Lower lobe of right lung (tissue), 2 donors: ENCODE data around the gene CHAF1A. TPM values are rescaled to one million over a fixed set of nuclear protein-coding genes. Genes with fewer than 3 reads are reported as not detected.
A peak's percentile ranks its signal among the peaks of the same experiment; 100 is the strongest.

ENCODE experiments used
- ATAC-seq, 2 donors: fragments of 200-7000 bp; cut with Tn5 transposase; one replicate each; pipeline ENCODE4 v1.9.1; 2020 to 2022; ENCODE audit warnings: mild to moderate bottlenecking in 2 of 2, moderate library complexity in 2 of 2
- DNase-seq: peaks from one replicate; pipeline ENCODE4 v3.0.0-alpha.2; 2020
- H3K27ac ChIP-seq: fragments of 200-600 bp; one replicate; pipeline ENCODE4 v1.8.0; 2022
- H3K27me3 ChIP-seq: fragments of 200-600 bp; one replicate; pipeline ENCODE4 v1.8.0; 2022; ENCODE audit warnings: low read depth
- H3K36me3 ChIP-seq: fragments of 200-600 bp; one replicate; pipeline ENCODE4 v1.8.0; 2022; ENCODE audit warnings: mild to moderate bottlenecking
- H3K4me1 ChIP-seq: fragments of 200-600 bp; one replicate; pipeline ENCODE4 v1.8.0; 2022
- H3K4me3 ChIP-seq: fragments of 200-600 bp; one replicate; pipeline ENCODE4 v1.8.0; 2022; ENCODE audit warnings: mild to moderate bottlenecking
- H3K9me3 ChIP-seq: fragments of 200-600 bp; one replicate; pipeline ENCODE4 v1.8.0; 2022
- intact Hi-C: fragments of 100-400 bp; cut with DNase I; formaldehyde crosslinking; loops from one replicate; pipeline ENCODE4 v1.11.0; 2022
- total RNA-seq: library from RNA; stranded (reverse); fragmentation: NEBNext Ultra II Directional; extraction: Animal tissue kit (Norgen Biotek cat#: 25700); gene quantifications from one replicate; pipeline ENCODE4 v1.2.1, GENCODE V29; 2021
- TF ChIP-seq, protein P1 (sequence below): fragments of 200-600 bp; IDR thresholded peaks from one replicate; pipeline ENCODE4 v1.8.0; 2022; ENCODE audit warnings: antibody characterized with exemption, mild to moderate bottlenecking
- donor health status: DM: no; HTN: yes; CAD: no; lungs with severe emphysema.

The CHAF1A gene
- total RNA-seq, 1 donor from 2014 or later: 7.2 TPM

DNA sequence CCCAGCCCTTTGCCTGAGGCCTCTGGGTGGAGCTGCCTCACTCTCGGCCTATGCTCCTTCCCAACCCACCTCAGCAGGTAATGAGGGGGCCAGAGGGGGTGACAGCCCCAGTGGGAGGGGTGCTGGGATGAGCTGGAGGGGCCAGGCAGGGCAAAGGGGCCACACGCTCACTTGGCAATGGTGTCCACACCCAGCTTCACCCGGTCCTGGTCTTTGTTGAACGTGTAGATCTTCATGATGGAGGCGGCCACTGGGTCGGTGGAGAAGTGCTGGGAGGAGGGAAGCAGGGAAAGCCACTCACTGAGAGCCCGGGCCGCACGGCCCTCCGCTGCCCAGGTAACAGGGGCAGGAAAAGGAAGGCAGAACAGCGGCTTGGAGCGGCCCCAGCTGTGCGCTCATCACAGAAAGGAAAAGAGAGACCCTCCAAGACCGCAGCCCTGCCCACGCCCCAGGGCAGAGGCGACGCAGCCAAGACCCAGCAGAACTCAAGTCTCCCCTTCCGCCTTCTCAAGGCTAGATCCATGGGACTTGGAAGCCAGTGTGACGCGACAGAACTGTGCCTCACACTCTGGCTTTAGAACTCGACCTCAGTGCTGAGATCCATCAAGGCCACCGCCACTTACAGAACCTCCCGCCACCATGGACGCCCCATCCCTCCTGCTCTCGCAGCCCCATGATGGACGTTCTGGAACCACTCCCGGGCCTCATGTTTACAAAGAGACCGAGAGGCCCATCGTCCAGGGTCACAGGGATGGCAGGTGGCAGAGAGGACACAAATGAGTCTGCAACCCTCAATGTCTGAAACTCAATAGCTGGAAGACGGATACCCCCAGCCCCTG, 45.9 kb downstream of the CHAF1A start:
- H3K27ac ChIP-seq: no peak overlapping the region
- intact Hi-C loops: no loop called here
- ATAC-seq (no peak), DNase-seq (no peak)
- no peaks in the 10 kb centered on the region for H3K9me3 ChIP-seq
- no peak overlapping the region for H3K4me3 ChIP-seq
- no peaks in the 10 kb centered on the region for H3K4me1 ChIP-seq
- H3K27me3 ChIP-seq: no peaks in the 10 kb centered on the region
- H3K36me3 ChIP-seq: peaks cover 93% of the 10 kb centered on the region
- TF ChIP-seq, protein P1, sequence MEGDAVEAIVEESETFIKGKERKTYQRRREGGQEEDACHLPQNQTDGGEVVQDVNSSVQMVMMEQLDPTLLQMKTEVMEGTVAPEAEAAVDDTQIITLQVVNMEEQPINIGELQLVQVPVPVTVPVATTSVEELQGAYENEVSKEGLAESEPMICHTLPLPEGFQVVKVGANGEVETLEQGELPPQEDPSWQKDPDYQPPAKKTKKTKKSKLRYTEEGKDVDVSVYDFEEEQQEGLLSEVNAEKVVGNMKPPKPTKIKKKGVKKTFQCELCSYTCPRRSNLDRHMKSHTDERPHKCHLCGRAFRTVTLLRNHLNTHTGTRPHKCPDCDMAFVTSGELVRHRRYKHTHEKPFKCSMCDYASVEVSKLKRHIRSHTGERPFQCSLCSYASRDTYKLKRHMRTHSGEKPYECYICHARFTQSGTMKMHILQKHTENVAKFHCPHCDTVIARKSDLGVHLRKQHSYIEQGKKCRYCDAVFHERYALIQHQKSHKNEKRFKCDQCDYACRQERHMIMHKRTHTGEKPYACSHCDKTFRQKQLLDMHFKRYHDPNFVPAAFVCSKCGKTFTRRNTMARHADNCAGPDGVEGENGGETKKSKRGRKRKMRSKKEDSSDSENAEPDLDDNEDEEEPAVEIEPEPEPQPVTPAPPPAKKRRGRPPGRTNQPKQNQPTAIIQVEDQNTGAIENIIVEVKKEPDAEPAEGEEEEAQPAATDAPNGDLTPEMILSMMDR: no peak

DNA sequence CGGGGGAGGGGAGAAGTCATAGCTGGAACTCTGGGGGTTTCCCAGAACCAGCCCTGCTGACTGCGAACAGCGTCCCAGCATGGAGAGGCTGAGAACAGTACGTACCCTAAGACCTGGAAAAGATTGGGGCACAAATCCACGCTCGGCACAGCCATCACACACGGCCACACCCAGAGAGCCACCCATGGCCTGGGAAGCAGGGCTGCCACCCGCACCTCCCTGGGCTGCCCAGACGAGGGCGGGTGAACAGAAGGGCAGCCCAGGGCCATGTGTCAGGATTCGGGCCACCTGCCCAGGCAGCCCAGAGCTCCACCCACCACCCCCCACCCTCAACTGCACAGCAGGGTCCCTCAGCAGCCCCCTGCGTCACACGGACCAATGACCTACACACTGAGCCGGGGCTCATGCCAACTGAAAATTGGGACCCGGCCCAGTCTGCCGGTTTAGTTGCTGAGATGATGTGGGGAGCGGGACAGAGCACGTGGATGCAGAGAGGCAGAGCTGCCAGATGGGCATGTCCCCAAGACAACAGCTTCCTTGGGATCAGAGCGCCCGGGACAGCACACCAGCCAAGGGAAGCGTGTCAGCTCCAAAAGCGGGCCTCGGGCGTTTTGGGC, 46.7 kb downstream of the CHAF1A start:
- intact Hi-C loops: no loop called here
- H3K4me3 ChIP-seq: no peak overlapping the region
- H3K27me3 ChIP-seq: no peaks in the 10 kb centered on the region
- no peak for DNase-seq
- H3K4me1 ChIP-seq: no peaks in the 10 kb centered on the region
- peaks cover 100% of the 10 kb centered on the region for H3K36me3 ChIP-seq
- H3K27ac ChIP-seq: no peak overlapping the region
- peak in 1 of 2 donors; percentile 6 for ATAC-seq
- TF ChIP-seq, protein P1: no peak
- H3K9me3 ChIP-seq: no peaks in the 10 kb centered on the region

DNA sequence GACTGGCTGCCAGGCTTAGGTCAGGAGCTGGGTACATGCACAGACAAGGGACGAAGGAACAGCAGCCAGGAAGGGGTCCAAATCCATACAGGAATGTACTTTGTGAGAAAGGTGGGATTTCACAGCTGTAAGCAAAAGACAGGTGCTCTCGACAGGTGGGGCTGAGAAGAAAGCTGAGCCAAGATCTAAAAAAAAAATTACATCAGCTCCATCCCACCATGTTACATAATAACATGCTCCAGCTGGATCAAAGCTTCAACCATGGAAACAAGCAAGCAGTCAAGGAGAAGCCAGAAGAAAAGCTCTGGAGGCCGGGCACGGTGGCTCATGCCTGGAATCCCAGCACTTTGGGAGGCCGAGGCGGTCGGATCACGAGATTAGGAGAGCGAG, 47.2 kb downstream of the CHAF1A start:
- H3K4me3 ChIP-seq: no peak overlapping the region
- TF ChIP-seq, protein P1: no peak
- DNase-seq (no peak), ATAC-seq (no peak)
- peaks cover 98% of the 10 kb centered on the region for H3K36me3 ChIP-seq
- no peaks in the 10 kb centered on the region for H3K4me1 ChIP-seq
- intact Hi-C loops: no loop called here
- no peaks in the 10 kb centered on the region for H3K9me3 ChIP-seq
- H3K27ac ChIP-seq: no peak overlapping the region
- no peaks in the 10 kb centered on the region for H3K27me3 ChIP-seq

DNA sequence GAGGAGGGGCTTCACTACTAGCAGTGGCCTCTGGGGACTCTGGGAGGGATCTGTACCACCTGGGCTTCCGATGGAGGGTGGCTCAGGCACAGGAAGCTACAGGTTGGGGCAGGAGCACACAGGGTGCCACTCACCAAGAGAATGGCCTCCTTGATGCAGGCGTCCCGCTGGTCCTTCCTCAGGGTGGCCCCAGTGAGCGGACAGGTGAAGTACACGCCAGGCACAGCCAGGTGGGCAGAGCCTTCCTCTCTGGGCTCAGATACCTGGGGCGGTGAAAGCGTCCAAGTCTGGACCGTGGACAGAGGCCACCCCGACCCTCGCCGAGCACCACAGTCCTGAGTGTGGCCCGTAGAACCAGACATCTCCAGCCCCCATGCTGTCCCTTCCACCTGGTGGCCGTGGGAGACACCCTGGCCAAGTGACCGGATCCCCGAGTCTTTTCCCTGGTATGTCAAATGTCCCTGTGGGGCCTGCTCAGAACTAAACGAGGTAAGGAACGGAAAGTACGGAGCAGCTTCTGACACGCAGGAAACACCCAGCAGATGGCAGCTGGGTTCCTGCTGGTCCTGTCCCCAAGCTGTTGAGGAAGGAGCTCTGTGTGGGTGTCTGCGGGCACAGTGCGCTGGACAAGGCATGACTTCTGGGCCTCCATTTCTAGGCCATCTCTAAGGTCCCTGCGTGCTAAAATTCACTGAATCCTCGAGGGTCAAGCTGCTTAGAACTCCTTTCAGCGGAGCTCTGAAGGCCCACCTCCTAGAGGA, 50.0 kb downstream of the CHAF1A start:
- Histone ChIP-seq H3K4me3 (no peak overlapping the region), H3K27ac (no peak overlapping the region), H3K36me3 (peaks cover 70% of the 10 kb centered on the region), H3K27me3 (no peaks in the 10 kb centered on the region), H3K4me1 (peaks cover 14% of the 10 kb centered on the region), H3K9me3 (no peaks in the 10 kb centered on the region)
- no peak for DNase-seq
- intact Hi-C loops: no loop called here
- no peak for ATAC-seq
- TF ChIP-seq, protein P1: no peak

DNA sequence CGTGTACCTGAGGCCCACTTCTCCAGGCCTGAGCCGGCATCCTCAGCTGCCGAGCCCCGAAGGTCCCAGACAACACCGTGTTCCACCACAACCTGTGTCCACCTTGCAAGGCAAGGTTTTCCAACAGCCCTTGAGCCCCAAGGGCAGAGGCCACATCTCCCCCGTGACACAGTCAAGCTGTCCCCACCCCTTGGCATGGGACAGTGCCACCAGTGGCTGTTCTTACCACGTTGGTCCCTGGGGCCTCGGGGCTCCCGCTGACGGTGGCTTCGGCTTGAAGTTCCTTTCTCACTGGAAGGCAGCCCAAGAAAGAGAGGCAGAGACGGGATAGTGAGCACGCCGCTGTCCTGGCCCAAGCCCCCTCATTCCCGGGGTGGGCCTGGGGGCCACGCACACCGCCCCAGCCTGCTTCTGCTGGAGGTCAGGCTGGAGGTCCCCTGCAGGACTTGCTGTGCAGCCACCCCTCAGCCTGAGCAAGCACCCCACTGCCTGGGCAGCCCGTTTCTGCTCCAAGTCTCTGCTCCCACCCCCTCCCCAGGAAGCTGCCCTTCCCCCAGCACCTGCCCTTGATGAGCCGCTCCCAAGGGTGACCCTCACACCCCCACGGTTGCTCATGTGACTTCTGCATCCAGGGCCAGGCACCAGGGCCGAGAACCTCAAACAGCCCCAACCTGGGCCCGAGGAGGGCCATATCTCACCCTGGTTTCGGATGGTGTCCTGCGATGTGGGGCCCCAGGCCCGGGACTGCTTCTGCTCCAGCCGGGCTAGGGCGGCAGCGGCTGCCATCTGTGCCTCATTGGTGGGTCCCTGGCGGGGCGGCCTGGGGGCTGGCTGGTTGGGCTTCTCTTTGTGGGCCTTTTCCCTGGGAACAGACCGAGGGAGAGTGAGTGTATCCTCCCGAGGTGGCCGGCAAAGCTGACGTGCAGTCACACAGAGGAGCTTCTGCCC, 51.1 kb downstream of the CHAF1A start:
- Histone ChIP-seq H3K36me3 (peaks cover 59% of the 10 kb centered on the region), H3K9me3 (no peaks in the 10 kb centered on the region), H3K27me3 (no peaks in the 10 kb centered on the region), H3K4me1 (peaks cover 14% of the 10 kb centered on the region), H3K4me3 (no peak overlapping the region), H3K27ac (no peak overlapping the region)
- intact Hi-C loops: no loop called here
- ATAC-seq: no peak
- TF ChIP-seq, protein P1: no peak
- no peak for DNase-seq
